Heart left ventricle (tissue), 16 donors: ENCODE results near the gene GSG1L. TPM values are rescaled to one million over a fixed set of nuclear protein-coding genes. Genes with fewer than 3 reads are reported as not detected.

ENCODE experiments used
- ATAC-seq, 4 donors: fragments of 200-7000 bp; cut with Tn5 transposase; one replicate each; pipeline ENCODE4 v1.9.1; 2020 to 2022; ENCODE audit warnings: moderate library complexity in 4 of 4, mild to moderate bottlenecking in 3 of 4, moderate number of reproducible peaks in 1 of 4
- DNase-seq, 5 donors: peaks; one replicate each; pipeline ENCODE4 v3.0.0-alpha.2; 2020
- H3K27ac ChIP-seq, 12 donors: fragments of 200-600 bp; sonication (generic) in 4 of 12; one replicate each; pipeline versions ENCODE4 v1.5.0 to v1.8.0; 2016 to 2022; ENCODE audit warnings: mild to moderate bottlenecking in 2 of 12
- H3K27me3 ChIP-seq, 9 donors: fragments of 200-600 bp; sonication (generic) in 2 of 9; one replicate each; pipeline versions ENCODE4 v1.5.1 to v1.8.0; 2016 to 2022; ENCODE audit warnings: mild to moderate bottlenecking in 3 of 9
- H3K36me3 ChIP-seq, 9 donors: fragments of 200-600 bp; sonication (generic) in 2 of 9; one replicate each; pipeline versions ENCODE4 v1.5.0 to v1.8.0; 2018 to 2022; ENCODE audit warnings: mild to moderate bottlenecking in 2 of 9
- H3K4me1 ChIP-seq, 12 donors: fragments of 200-600 bp; sonication (generic) in 4 of 12; one replicate each; pipeline versions ENCODE4 v1.5.0 to v1.8.0; 2016 to 2022; ENCODE audit warnings: mild to moderate bottlenecking in 3 of 12
- H3K4me3 ChIP-seq, 12 donors: fragments of 200-600 bp; sonication (generic) in 4 of 12; one replicate each; pipeline versions ENCODE4 v1.5.0 to v1.8.0; 2017 to 2022; ENCODE audit warnings: mild to moderate bottlenecking in 9 of 12, moderate library complexity in 4 of 12
- H3K9me3 ChIP-seq, 12 donors: fragments of 200-600 bp; sonication (generic) in 4 of 12; one replicate each; pipeline versions ENCODE4 v1.5.0 to v1.8.0; 2016 to 2022; ENCODE audit warnings: mild to moderate bottlenecking in 1 of 12
- POLR2A ChIP-seq, 2 donors: fragments of 450-650 bp; IDR thresholded peaks; one replicate each; pipeline ENCODE4 v1.6.1; 2017; ENCODE audit warnings: antibody characterized with exemption in 2 of 2, mild to moderate bottlenecking in 2 of 2, moderate library complexity in 2 of 2
- WGBS, 4 donors: extraction: QIAGEN DNeasy Blood & Tissue Kit in 2 of 4; methylation state at CpG; one replicate each; pipeline versions ENCODE4 v1.1.5 to v1.1.7; 2013 to 2018; 5-methylcytosine and 5-hydroxymethylcytosine counted together
- intact Hi-C, 10 donors: fragments of 100-400 bp; cut with DNase I; formaldehyde crosslinking; loops; one replicate each; pipeline versions ENCODE4 v1.11.1 to v1.14.2; 2022
- polyA plus RNA-seq, 2 donors: library from polyadenylated mRNA; stranded (reverse); fragments of 200-250 nt; gene quantifications; one replicate each; pipeline ENCODE4 v1.2.3, GENCODE V29; 2013
- total RNA-seq, 9 donors: library from RNA; depleted of rRNA in 2 of 9; stranded (reverse); fragments of >200 nt in 2 of 9; fragmentation: NEBNext Ultra II Directional in 3 of 9; extraction: Animal tissue kit (Norgen Biotek cat#: 25700) in 3 of 9; gene quantifications; one replicate each; pipeline versions ENCODE4 v1.1.0 to v1.2.4, GENCODE V29; 2016 to 2023
- TF ChIP-seq, protein P1 (sequence below), 12 donors: fragments of 200-600 bp; sonication (generic) in 4 of 12; IDR thresholded peaks; one replicate each; pipeline versions ENCODE4 v1.5.0 to v1.8.0; 2018 to 2022; ENCODE audit warnings: antibody characterized with exemption in 12 of 12, mild to moderate bottlenecking in 5 of 12
- donor health status: ischemic (EF 13 %, LVEDD 7.1; RV severe dilation, severe dysfunction).
- donor health status: healthy with polysubstance abuse.
- donor health status: DM: no; HTN: yes; CAD: no.
- donor health status: DM: no; HTN: no; CAD: no.
- donor health status: ischemic (EF 25% LVEDD 6.9; RV normal size, moderate dysfunction).
- donor health status: ischemic (EF 25% LVEDD 5.7; RV mildly dilated, moderate dysfunction).
- donor health status: healthy.
- donor health status: DM: yes; HTN: yes; CAD: no.
- donor health status: ischemic (EF 35%, LVEDD 5.7; RV mildly dilated, moderate dysfunction).
- donor health status: nonischemic (EF 11% LVEDD 7.7; RV severe dilation, severe dysfunction).
- donor health status: DM: yes; HTN: yes; CAD: no.
- donor health status: PGD.
- donor health status: ischemic (EF 29% LVEDD 5.4; RV normal size, mild dysfunction).
- donor health status: nonischemic (EF 23%, LVEDD 6.1; RV moderate dilation, normal function).

The GSG1L gene
- total and polyA plus RNA-seq, 11 donors: 0.11 to 8.7 (median 1.8) TPM; not detected in 4

DNA sequence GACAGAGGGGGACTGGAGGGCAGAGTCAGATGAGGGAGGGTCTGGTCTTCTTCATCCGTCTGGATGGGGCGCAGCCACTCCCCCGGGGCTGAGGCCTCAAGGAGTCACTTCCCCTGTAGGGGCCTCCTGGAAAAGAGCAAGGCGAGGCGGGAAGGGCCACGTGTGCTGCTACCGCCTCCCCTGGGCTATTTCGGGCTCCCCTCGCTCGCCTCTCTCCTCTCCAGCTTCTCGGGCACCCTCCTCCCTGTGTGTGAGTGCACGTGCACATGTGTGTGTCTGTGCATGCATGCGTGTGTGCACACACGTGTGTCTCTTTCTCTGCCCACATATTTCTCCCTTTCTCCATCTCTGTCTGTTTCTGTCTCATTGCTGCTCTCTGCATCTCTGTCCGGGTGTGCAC is 10.1 kb downstream of the GSG1L start:
- Histone ChIP-seq H3K36me3 (no peaks in the 10 kb centered on the region), H3K4me1 (no peaks in the 10 kb centered on the region), H3K27ac (no peak overlapping the region), H3K27me3 (peaks cover 0 to 45% (median 0%) of the 10 kb centered on the region in 9 donors), H3K4me3 (no peak overlapping the region), H3K9me3 (peaks cover 0 to 9% (median 2%) of the 10 kb centered on the region in 12 donors)
- intact Hi-C loops: no loop called here
- WGBS, 4 donors: 23 to 27% (median 24%) methylated on average over 15 of the region's 15 CpGs
- no peak for DNase-seq
- ATAC-seq: peak in 3 of 4 donors; percentile 35 to 69 (median 50)
- TF ChIP-seq POLR2A (IDR thresholded peaks at IDR 0.05): no peak

- H3K36me3 ChIP-seq: no peaks in the 10 kb centered on the region
- no peaks in the 10 kb centered on the region for H3K4me1 ChIP-seq
- peaks cover 0 to 19% (median 4%) of the 10 kb centered on the region in 12 donors for H3K9me3 ChIP-seq
- TF ChIP-seq, protein P1, sequence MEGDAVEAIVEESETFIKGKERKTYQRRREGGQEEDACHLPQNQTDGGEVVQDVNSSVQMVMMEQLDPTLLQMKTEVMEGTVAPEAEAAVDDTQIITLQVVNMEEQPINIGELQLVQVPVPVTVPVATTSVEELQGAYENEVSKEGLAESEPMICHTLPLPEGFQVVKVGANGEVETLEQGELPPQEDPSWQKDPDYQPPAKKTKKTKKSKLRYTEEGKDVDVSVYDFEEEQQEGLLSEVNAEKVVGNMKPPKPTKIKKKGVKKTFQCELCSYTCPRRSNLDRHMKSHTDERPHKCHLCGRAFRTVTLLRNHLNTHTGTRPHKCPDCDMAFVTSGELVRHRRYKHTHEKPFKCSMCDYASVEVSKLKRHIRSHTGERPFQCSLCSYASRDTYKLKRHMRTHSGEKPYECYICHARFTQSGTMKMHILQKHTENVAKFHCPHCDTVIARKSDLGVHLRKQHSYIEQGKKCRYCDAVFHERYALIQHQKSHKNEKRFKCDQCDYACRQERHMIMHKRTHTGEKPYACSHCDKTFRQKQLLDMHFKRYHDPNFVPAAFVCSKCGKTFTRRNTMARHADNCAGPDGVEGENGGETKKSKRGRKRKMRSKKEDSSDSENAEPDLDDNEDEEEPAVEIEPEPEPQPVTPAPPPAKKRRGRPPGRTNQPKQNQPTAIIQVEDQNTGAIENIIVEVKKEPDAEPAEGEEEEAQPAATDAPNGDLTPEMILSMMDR (IDR thresholded peaks at IDR 0.05): no peak
- TF ChIP-seq POLR2A (IDR thresholded peaks at IDR 0.05): no peak
- ATAC-seq (no peak), DNase-seq (no peak)
- WGBS, 4 donors: 69 to 78% (median 74%) methylated on average over 8 of the region's 8 CpGs
- H3K27ac ChIP-seq: no peak overlapping the region
- intact Hi-C loops: no loop called here
- no peak overlapping the region for H3K4me3 ChIP-seq
- peaks cover 0 to 37% (median 0%) of the 10 kb centered on the region in 9 donors for H3K27me3 ChIP-seq
Measured at GRCh38 chr16:28052274-28053128, 11.0 kb downstream of the GSG1L start.

- DNase-seq: no peak
- TF ChIP-seq POLR2A (IDR thresholded peaks at IDR 0.05): no peak
- TF ChIP-seq, protein P1 (IDR thresholded peaks at IDR 0.05): no peak
- Histone ChIP-seq H3K4me1 (no peaks in the 10 kb centered on the region), H3K27me3 (peaks cover 0 to 37% (median 0%) of the 10 kb centered on the region in 9 donors), H3K36me3 (no peaks in the 10 kb centered on the region), H3K9me3 (peaks cover 0 to 23% (median 5%) of the 10 kb centered on the region in 12 donors), H3K27ac (no peak overlapping the region), H3K4me3 (no peak overlapping the region)
- intact Hi-C loops: no loop called here
- no peak for ATAC-seq
- WGBS, 4 donors: 75 to 79% (median 78%) methylated on average over 7 of the region's 7 CpGs
Measured at GRCh38 chr16:28051486-28051885, 12.0 kb downstream of the GSG1L start.

DNA sequence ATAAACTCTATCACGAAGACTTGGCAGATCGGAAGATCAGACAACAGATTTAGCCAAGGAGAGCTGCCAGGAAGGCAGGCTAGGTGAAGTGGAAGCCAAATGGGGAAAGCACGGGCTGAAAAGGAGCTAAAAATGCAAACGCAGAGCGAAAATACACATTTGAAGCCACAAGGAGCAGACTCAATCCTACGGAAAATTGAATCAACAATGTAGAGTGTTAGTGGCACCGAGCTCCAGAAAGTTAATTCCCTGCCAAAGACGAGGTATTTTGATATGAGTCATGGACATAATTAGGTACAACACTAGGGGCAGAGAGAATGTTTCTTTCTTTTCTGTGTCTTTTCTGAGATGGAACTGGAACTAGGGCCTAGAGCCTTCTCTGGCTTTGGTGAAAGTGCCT is 20.7 kb downstream of the GSG1L start:
- peak overlapping the region in 2 of 12 donors; percentile 30 to 33 for H3K27ac ChIP-seq
- H3K4me1 ChIP-seq: peaks cover 0 to 3% (median 0%) of the 10 kb centered on the region in 12 donors
- no peaks in the 10 kb centered on the region for H3K36me3 ChIP-seq
- ATAC-seq (peak in 3 of 4 donors; percentile 38 to 71 (median 70)), DNase-seq (no peak)
- 61 to 77% (median 64%) methylated on average over 8 of the region's 8 CpGs for WGBS, 4 donors
- no peak overlapping the region for H3K4me3 ChIP-seq
- peaks cover 0 to 8% (median 0%) of the 10 kb centered on the region in 12 donors for H3K9me3 ChIP-seq
- TF ChIP-seq, protein P1 (IDR thresholded peaks at IDR 0.05): peak in 1 of 12 donors; percentile 7
- no peak for TF ChIP-seq POLR2A (IDR thresholded peaks at IDR 0.05)
- peaks cover 0 to under 1% (median 0%) of the 10 kb centered on the region in 9 donors for H3K27me3 ChIP-seq
- intact Hi-C loops: loop anchor here in 1 of 10 donors (10.0 kb wide), 1 partner anchor 68 kb away; no protein-coding TSS in a partner anchor
